Measurements from ENCODE around the gene LIFR.

DNA sequence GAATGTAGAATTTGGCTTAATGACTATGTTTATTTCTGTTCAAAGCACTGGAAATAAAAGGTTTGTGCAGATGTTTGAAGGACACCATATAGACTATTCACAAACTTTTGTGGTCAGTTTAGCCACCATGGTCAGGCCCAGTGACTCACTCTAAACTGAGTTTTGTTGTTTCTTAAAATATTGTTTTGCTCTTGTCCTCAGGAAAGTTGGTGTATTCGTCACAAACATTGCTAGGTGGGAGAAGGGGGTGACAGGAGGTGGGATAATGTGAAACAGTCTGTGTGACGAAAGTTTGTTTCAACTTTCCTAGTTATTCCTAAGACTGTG is 35.0 kb upstream of the LIFR start:
- TF ChIP-seq, protein P1, sequence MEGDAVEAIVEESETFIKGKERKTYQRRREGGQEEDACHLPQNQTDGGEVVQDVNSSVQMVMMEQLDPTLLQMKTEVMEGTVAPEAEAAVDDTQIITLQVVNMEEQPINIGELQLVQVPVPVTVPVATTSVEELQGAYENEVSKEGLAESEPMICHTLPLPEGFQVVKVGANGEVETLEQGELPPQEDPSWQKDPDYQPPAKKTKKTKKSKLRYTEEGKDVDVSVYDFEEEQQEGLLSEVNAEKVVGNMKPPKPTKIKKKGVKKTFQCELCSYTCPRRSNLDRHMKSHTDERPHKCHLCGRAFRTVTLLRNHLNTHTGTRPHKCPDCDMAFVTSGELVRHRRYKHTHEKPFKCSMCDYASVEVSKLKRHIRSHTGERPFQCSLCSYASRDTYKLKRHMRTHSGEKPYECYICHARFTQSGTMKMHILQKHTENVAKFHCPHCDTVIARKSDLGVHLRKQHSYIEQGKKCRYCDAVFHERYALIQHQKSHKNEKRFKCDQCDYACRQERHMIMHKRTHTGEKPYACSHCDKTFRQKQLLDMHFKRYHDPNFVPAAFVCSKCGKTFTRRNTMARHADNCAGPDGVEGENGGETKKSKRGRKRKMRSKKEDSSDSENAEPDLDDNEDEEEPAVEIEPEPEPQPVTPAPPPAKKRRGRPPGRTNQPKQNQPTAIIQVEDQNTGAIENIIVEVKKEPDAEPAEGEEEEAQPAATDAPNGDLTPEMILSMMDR (conservative IDR thresholded peaks at IDR 0.05; ENCODE audit: low read depth, low read length), result no peak
- no peak for TF ChIP-seq EZH2 (IDR thresholded peaks at IDR 0.05; ENCODE audit: borderline replicate concordance, low read depth, low read length, poor library complexity, severe bottlenecking)

Data from A673 (cell line).